ENCODE data around the gene ALDOC.
A peak's percentile ranks its signal among the peaks of the same experiment; 100 is the strongest.
"Not testable (repeated sequence)": the region's sequence is repeated elsewhere in the genome, so short reads cannot be mapped to it uniquely, and the experiment has no call there.

ALDOC gene
- 15.8 to 30.4 (median 25.2) reads per million in 4 experiments for total RNA-seq

DNA sequence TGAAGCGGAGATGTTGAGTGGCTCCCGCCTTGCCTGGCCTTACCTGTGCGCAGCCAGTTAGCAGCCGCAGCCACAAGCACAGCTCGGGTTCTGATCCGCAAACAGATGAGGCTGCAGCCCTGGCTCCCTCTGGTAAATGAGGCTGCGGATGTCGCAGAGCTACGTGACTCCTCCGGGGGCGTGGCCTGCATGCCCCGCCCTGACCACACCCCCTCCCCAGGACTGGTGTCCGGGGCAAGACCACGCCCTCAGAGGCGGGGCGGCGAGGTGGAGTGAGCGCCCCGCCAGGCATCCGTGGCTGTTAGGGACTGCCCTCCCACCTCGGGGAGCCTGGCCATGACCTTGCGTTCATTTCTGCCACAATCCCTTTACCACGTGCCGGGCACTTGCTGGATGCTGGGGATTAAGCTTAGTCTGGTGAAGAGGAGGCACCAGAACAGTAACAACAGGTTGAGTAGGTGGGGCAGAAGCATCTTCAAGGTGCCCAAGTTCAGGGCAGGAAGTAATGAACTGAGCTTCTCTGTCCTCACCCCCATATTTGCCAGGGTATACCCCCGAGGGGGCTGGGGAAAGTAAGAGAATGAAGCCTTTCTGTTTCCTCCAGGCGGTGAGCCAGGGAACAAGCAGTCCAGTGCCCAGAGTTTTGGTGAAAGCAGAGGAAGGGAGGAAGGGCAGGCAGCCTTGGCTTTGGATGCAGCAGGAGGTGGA is at the start of gene ALDOC:
TSS of gene ALDOC (minus strand) at position 138 of the 708 bp plus-strand sequence. CDS start 1,363 bp downstream, outside the sequence.
- peak; percentile 94 for DNase-seq

DNA sequence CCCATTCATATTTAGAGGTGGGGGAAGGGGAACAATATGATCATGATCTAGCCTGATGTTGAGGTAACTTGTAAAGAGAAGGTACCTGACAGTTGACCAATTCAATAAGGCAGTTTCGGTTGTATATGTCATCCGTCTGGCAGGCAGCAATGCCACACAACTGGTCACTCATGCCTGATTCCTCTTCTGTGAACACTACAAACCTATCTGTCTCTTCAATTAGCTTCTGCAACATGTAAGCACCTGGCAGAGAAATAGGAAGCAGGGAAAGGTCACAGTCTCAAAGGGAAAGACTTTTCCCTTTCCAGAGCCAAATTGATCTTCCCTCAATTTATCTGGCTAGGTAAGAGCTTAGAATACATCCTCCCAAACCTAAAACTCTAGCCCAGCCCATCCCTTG is 47.5 kb upstream of the ALDOC start:
- DNase-seq = no peak

DNA sequence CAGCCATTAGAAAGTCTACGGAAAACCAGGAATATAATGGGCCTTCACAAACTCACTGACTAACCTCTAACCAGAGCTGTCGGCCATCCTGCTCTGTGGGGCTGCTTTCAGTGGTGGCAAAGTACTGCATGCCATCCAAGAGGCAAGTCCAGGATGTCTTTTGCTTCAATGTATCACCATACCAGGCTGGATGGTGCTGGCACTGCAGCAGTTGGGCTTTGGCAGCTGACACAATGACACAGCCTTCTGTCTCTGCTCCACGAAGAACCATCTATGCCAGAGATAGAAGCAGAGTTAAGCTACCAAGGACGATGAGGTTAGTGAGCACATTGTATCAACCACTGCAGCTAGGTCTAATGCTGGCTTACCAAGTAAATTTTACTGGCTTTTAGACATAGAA is 47.0 kb upstream of the ALDOC start:
- no peak for DNase-seq

DNA sequence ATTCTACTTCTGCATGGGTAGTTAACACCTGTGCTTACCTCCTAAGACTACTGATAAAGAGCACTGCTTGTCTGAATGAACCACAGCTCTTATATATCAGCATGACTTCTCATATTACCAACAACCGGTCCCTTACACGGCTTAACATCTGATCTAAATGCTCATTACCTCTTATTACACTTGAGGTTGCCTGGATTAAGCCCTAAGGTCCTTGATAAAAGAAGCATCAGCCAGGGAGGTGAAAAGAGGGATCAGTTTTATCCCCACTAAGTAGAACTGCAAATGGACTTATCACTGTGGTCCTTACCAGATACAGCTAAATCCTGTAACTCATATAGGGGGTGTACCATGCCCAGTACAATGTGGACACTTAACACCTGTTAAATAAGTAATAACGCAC is 45.5 kb upstream of the ALDOC start:
- no peak for DNase-seq

DNA sequence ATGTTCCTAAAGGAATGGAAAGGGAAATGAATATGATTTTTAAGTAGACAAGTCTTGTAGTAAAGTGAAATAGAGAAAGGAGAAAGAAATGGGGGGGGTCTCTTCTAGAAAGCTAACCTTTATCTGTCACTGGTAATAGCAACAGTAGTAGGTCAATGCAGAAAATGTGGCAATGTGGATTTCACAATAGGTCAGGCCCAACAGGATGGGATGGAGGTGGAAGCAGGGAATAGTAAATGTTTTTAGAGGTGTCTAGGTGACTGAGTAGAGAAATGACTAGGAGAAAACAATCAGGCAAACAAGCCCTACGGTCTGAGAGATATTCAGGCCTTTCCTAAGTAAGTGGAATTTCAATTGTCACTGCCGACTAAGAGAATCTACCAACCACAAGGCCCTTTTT is 43.3 kb upstream of the ALDOC start:
- DNase-seq = no peak

DNA sequence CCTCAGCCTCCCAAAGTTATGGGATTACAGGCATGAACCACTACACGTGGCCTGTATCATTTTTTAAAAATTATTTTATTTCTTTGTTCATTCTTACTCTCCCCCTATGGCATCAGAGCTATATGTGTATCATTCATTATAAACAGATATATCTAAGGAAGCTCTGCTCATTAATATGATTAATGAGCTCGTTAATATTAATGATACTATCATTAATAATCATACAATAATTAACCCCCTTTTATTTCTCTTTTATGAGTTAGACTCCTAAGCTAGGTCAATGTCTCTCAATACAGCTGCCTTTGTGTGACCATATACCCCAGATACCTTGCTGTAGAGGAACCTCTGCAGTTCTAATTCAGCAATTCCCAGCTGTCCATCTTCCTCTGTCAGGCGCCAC is 41.8 kb upstream of the ALDOC start:
- no peak for DNase-seq

DNA sequence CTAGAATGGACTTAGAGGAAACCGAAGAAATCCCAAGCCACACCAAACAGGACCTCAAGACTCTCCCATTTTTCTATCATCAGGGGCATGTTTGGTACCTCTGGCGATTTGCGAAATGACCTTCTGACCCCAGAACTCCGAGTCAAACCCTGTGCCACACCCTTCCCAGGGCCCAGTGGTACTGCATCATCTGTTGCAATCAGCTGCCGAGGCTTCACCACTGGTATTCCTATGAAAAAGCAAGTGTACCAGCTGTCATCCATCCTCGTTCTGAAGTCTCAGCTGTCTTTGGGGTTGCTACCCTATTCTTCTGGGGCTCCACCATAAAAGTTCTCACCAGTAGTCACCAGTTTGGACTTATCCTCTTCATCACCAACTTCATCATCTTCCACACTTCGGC is 39.6 kb upstream of the ALDOC start:
- DNase-seq = no peak

DNA sequence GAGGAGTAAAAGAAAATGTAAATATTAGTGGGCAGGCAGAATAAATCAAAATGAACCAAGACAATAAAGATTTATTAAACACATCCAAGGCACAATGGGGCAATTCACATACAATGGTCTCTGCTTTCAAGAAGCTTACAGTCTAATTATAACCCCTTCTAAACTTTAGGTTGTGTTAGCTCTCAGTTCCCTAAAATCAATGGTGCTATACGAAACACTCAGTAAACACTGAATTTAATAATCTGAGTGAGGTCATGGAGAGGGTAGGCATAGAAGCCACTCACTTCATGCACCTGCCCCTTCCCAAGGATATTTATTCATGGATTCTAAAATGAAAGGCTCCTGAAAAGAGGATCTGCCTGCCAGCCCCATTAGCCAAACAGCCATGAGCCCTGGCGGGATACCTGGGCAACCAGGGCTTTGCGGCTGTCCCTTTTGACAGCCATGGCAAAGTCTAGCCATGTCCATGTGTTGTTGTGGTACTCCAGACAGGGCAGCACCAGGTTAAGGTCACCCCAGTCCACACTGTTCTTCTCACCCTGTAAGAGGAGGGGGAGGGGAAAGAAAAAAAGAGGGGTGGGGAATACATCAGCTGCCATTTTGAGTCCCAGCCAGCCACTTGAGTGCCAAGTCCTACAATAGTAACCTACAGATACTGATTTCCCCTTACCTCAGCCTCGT is 38.7 kb upstream of the ALDOC start:
- DNase-seq = no peak

DNA sequence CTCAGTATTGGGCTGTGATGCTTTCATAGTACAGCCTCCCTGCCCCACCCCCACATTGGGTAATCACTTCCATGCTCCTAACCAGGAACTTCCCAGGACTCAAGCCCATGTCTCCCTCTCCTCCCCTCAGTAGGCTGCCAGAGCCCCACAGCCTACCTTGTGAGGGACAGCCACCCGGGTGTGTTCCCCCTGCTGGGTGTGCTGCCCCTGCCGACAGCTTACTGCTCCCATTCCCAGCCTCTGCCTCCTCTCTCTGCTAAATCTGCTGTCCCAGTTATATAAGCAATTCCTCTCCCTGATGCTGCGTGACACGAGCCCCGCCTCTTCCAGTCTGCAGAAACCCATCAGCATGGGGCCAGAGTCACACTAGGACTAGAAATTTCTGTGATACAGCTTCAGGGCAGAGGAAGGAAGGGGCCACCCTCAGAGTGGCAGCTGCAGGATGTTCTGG is 37.3 kb upstream of the ALDOC start, which contains the start of gene RSKR:
TSS of gene RSKR (minus strand) at position 255 of the 451 bp plus-strand sequence. CDS start at position 231, 24 bp downstream.
- no peak for DNase-seq

DNA sequence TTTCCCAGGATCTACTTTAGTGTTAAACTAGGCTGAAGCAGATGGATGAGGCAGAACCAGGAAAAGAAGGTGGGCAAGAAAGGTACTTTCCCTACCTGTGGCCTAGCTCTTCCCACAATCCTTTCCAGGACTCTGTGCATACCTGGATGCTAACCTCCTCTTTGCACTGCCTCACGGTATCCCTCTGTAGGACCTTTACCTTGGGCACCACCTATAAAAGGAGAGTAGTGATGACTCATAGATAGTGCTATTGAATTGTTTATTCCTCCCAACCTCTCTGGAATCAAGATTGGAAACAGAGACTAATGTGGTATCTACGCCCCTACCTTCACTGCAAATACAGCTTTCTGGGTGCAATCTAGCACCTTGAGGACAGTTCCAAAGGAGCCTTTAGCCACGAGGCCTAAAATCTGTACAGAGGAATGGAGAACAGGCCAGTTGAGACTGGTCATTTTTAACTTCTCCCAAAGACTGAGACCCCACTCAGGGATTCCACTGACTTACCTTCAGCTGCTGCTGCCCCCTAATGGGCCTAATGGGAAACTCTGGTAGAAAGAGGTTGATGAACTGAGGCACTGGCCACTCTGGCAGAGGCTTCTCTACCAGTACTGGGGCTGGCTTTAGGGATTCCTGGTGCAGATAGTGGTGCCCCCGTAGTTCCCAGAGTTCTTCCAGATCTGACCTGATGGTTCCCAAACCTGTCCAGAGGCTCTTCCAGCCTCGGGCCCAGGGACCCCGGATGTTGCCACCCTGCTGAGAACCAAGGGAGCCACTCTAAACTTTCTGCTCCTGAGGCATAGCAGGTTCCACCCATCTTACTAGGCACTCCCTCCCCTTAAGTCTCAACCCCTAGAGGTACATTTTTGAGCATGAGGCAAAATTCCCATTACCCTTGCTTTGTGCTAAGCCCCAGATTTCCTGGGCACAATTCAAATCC is 36.5 kb upstream of the ALDOC start:
- peak; percentile 3 for DNase-seq

DNA sequence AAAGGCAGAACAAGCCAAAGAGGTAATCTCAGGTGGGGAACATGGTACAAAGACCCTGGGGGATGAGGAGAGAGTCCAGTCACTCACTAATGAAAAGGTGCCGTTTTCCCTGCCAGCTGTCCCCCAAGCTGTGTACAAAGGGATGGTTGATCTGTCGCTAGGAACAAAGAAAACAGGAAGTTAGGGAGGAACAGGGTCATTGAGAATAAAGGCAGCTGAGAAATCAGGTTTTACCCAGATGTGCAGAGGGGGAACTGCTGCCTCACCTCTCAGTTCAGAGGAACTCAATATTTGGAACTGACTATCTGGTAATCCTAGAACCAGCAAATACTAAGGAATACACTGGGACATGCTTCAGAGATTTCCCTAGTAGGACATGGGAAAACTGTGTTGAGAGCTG is 35.8 kb upstream of the ALDOC start:
- DNase-seq = no peak

DNA sequence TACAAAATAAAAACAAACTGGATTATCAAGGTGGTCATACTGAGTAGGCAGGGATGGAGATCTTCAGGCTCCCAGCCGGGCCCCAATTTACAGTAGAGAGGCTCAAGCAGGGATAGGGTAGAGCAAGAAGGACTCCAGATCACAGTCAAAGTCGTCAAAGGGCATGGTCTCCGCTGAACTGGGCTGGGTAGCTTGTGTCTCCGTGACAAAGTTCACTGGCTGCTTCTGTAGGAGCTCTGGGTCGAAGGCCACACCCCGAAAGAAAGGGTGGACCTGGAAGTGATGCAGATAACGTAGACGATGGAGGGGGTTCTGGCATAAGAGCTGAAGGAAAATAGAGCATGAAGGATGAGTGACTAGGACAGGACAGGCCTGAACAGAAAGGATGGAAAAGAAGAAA is 33.7 kb upstream of the ALDOC start:
- no peak for DNase-seq

DNA sequence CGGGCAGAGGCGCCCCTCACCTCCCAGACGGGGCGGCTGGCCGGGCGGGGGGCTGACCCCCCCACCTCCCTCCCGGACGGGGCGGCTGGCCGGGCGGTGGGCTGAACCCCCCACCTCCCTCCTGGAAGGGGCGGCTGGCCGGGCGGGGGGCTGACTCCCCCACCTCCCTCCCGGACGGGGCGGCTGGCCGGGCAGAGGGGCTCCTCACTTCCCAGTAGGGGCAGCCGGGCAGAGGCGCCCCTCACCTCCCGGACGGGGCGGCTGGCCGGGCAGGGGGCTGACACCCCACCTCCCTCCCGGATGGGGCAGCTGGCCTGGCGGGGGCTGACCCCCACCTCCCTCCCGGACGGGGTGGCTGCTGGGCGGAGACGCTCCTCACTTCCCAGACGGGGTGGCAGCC is 27.3 kb upstream of the ALDOC start:
- DNase-seq = not testable (repeated sequence)

DNA sequence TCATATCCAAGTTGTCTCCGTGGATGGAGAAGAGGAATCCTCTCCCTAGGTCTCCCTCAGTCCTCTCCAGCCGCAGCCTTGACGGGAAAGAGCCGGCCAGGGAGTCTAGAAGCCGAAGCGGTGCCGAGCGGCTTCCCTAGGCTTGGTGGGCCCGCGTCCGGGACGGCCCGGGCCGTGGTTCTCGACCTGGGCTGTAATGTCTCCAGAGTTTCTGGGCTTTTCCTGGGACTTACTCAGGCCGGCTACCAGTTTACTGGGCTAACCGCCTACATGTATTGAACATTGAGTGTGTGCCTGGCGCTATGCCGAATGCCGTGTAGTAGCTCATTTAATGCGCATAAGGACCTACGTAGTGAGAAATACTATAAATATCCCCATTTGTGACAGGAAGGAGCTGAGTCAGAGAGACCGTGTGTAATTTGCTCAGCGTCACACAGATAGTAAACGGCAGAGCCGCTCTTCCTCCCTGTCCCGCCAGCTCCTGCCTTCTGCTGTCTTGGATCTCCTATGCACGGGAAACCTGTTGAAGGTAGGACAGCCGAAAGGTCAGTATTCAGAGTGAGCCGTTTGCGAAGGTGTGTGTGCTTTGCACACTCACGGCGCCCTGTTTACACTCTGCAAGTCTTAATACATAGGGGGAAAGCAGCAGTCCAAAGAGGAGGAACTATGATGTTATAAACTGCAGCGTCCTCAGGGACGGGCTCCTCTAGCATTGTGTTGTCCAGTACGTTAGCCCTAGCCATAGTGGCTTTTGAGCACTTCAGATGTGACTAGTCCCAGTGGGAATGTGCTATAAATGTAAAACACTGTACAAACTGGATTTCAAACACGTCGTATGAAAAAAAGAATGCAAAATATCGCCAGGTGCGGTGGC is 22.9 kb upstream of the ALDOC start:
- DNase-seq = peak; percentile 28

DNA sequence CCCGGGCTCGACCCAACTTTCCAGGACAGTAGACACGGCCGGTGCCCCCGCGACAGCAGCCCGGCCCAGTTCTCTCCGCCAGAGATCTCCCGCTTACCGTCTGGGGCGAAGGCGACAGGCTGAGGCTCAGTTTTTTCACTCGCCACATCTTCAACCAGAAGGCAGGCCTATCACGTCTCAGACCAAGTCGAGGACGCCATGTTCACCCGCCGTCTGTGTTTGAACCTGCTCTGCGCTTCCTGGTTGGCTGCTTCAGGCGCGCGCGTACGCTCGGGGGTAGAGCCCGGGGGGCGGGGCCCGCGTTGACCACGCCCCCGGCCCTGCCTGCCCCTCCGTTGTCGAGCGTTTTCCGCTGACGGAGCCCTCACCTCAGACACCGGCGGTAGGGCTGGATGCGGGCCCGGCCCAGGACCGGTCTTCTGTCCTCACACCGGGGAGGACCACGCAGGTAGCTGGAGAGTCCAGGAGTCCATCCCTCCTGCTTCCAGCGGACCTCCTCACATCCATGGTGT is 22.2 kb upstream of the ALDOC start, which contains the start of gene SPAG5:
TSS of gene SPAG5 (minus strand) at position 227 of the 512 bp plus-strand sequence. CDS start at position 148, 79 bp downstream.
- peak; percentile 90 for DNase-seq

DNA sequence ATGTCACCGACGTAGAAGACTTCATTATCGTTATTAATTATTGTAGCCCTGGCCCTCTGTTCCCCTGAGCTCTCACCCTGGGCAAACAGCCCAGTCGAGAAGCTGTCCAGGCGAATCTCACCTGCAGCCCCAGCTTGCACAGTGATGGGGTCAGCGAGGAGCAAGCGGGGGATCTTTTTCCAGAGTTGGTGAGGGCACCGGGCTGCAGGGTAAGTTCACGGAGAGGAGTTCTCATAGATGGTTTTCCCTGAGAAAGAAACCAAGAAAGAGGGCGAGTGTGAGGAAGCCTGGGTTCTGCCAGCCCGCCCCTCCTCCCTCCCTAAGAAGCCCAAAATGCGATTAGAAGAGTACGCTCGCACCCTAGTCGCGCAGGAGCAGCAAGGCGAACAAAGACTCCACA is 21.7 kb upstream of the ALDOC start:
- DNase-seq = no peak

DNA sequence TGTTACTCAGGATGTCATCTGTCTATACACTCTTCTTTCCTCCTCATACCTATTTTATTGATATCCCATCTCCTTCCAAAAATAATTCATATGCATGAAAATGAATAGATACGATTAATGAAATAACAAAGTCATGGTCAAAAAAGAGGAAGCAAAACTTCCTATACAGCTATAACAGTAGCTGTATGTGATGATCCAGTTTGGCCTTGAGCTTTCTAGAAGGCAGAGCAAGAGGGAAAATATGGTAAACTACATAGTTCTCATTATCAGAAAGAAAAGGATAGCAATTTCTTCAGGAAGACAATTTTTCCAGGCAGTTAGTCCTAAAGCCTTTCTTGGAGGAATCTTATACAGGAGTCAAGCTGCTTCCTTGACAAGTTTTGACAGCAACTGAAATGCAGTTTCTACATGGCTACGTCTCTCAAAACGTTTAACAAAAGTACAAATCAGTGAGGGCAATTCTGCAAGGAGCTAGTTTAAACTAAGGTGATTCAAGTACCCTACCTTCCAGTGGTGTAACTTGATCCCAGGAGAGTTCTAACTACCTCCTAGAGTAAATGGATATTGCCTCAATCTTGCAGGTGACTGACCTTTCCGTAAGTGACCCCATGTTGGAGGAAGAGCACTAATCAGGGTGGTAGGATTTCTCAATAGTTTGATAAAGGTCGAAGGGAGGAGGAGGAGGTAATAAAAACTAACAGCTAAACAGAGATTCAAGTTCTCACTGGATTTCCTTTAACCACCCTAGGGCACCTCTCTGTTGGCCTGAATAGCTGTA is 21.1 kb upstream of the ALDOC start:
- no peak for DNase-seq

DNA sequence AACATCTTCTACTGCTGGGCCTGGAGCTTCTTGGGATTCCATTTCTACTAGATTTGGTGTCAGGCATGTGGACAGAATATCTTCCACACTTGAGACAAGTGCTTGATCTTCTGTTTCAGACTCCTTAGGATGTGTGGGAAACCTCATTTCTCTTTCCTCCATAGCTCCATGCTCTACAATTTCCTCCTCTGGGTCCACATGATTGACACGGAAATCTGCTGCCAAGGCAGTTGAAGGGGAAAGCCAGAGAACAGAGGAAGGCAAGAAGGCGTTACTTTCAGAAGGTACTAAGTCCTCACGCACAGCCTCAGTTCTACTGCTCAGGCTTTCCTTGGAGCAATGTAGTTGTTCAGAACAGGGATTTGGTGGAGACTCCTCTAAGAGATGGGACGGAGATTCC is 15.6 kb upstream of the ALDOC start:
- no peak for DNase-seq

DNA sequence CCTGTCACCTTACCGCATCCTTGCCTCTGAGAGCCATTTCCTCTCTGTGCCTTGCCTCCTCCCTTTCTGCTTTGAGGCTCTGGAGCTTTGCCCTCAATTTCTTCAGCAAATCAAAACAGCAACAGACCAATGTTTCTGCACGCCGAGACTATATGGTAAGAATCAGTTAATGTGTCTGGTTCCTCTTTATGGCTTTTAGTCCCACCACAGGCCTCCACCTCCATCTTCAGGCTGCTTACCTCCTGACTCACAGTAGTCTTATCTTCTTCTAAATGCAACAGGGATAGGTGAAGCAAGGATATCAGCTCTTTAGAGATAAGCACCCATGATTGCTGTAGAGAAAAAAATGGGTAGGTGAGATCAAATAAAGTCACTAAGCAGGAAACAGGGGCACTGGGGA is 9.2 kb upstream of the ALDOC start:
- no peak for DNase-seq

DNA sequence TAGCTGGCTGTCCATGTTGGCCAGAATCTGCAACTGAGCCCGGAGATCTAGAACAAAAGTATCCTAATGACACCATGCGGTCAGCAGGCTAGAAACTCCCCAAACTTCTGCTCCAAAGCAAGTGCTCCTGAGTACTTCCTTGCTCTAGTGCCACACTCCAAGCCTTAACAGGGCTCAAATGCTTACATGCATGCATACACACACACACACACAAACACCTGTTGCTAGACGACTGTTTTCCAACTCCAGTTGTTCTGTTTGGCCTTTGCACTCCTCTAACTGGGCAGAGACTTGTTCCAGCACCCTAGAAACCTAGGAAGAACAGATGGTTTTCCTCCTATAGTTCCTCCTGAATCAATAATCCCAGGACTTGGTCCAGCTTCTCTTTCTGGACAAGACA is 7.7 kb upstream of the ALDOC start:
- DNase-seq = no peak

DNA sequence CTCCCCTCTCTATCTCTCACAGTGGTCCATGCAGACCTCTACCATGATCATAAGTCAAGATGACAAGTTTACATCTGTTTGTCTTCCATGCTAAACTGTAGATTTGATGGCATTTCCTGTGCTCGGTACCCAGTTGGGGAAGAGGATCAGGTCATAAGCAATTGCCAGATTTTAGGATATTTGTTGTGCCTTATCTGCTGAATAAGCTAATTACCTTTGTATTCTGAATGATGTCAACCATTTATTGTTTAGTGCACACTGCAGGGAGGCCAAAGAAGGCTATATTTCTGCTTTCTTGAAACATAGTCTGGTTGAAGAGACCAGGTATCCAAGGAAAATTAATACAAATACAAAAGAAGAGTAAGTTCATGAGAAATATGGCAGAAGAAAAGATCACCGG is 5.8 kb upstream of the ALDOC start:
- no peak for DNase-seq
